GM21367 (cell line): ENCODE results near the gene IGF2R.
"Not testable (repeated sequence)": the region's sequence is repeated elsewhere in the genome, so short reads cannot be mapped to it uniquely, and the experiment has no call there.

Source experiments
- ATAC-seq: cut with Tn5 transposase; IDR thresholded peaks from one replicate; pipeline ENCODE4 v1.9.1; 2021; ENCODE audit not compliant: unreplicated experiment

Gene IGF2R

DNA sequence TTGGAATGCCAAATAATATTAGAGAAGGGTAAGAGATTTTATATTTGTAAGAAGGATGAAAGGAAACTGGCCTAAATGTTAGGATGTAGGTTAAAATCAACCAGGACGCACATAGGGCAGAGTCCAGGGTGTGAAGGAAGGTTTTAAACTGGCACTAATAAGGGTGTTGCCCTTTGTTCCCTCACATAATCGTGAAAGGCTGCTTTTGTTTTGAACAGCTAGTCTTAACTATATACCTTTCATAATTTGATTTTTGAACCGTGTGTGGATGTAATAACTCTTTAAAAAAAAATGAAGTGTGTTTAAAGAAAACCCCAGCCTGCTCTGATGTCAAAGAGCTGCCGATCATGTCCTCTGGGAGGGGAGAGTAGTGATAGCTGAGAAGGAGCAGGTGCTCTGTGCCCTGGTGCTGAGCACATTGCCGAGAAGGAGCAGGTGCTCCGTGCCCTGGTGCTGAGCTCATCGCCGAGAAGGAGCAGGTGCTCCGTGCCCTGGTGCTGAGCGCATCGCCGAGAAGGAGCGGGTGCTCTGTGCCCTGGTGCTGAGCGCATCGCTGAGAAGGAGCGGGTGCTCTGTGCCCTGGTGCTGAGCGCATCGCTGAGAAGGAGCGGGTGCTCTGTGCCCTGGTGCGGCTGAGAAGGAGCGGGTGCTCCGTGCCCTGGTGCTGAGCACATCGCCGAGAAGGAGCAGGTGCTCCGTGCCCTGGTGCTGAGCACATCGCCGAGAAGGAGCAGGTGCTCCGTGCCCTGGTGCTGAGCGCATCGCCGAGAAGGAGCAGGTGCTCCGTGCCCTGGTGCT lies 121.8 kb downstream of the IGF2R start:
- not testable (repeated sequence) for ATAC-seq

DNA sequence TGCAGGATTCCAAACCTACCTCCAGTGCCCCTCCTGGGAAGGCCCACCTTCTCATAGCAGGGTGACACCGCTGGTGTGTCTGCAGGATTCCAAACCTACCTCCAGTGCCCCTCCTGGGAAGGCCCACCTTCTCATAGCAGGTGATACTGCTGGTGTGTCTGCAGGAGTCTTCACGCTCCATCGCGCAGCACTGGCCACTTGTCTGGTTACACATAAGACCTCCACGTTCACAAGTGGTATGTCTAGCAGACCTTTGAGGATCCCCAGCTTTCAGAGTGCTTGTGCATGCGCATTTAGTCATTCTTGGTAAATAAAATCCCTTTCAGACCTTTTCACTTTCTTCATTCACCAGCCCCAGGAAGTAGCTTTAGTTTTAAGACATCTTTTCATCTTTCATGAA lies 123.3 kb downstream of the IGF2R start:
- not testable (repeated sequence) for ATAC-seq

DNA sequence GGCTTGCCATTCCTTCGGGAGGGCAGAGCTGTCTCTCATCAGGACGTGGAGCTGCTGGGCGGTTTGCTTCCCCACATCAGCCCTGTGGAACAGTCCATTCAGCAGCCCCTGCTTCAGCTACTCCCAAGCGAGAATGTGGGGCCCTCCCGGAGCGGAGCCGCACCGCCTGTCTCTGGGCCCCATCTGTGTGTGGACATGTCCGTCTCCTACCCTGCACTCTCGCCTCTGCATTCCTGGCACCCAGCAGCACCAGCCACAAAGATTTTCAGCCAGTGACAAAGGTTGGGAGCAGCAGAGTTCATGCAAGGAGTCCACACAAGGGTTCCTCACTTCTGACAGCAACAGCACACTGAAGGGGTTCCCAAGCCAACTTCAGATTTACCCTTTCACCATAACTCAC lies 123.7 kb downstream of the IGF2R start:
- no peak for ATAC-seq

DNA sequence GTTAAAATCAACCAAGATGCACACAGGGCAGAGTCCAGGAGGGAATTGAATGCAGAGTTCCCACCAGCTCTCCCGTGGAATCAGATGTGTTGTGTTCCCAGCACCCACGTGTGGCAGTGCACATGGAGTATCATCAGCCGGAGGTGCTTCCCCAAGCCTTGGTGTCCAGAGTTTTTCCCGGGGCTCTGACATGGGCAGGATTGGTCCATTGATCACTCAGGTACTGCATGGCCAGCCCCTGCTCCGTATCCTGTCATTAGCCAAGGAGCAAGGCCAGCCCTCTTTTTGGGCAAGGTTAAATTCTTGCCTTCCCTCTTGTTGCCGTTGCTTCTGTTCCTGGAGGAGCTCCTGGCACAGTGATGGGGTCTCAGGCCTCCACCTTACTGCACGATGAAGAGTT lies 124.2 kb downstream of the IGF2R start:
- ATAC-seq, result no peak

DNA sequence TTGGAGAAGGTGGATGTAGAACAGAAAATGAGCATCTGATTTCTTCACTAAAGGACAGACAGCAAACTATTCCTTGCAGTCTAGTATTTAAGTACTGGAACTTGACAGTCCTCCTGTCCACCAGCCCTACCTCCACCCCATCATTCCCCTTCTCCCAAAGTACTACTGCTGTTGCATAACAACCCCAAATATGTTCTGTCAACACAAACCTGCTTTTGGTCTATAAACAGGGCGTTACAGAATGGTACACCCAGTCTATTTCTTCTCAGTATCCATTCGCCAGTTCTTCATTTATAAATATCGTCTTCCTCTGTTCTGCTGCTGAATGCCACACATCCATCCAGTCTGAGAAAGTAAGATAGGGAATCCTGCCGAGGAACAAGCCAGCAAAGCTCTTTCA lies 125.1 kb downstream of the IGF2R start:
- ATAC-seq, result no peak

DNA sequence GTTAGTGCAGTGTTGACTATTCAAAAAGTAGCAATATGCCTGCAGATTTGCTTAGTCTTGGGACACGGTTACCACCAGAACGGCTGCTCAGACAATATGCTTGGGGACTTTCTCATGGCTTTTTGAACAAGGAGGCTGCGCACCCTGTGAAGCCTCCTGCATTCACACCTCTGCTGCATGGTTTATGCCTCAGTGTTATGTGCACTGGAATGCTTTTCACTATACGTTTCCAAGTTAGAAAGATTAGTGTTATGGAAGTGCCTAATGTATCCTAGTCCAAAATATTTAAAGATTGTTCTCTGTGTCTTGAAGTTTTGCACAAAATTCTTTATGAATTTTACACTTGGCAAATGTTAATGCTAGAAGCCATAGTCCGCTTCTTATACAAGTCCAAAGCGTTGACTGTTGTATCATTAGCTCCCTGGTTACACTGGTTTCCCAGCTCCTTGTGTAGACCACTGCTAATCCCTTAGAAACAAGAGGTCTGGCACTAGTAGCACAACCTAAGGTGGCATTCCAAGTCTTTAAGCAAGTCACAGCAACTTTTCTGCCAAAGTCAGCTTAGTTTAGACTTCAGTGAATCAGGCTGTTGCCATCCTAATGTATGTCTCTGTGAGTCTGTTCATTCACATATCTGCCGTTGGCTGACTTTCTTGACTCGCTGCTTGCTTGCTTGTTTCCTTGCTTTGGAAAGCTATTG lies 126.4 kb downstream of the IGF2R start:
- ATAC-seq, result no peak

DNA sequence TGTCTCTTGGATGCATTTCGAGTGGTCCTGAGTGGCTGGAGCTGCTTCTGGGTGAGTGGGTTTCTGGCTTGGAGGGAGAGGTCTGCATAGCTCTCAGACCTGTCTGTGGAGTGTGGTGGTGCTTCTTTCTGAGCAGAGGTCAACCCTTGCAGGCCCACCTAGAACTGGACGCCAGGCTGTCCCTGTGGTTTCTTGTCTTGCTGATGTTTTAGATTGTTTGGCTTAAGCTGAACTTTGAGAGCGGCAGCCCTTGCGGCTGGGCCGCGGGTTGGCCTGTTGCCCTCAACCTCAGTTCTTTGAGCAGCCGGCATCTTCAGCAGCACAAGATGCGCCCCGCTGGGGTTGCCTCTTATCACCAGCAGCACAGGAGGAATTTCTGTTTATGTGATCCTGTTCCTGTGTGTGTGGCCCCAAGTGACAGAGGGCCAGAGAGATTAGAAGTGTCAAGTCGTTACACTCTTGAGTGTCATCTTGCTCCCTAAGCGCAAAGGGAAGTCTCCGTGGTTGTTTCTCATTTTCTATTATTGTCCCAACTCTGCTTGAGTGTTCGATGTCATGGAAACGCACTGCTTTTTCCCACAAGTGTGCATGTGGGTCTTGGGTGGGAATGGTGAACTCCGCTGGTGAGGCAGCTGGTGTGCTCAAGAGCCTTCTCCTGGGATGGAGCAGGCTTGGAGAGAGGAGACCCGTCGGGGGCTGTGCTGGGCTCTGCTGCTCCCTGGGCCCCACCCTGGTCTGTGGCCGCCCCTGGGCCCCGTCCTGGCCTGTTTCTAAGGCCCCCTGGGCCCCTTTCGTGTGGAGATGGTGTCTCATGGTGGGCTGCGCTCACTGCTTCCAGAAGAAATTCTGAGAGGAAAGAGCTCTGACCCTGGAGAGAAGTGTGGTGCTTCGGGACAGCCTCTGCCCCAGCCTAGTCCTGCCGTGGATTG lies 132.7 kb downstream of the IGF2R start:
- no peak for ATAC-seq

DNA sequence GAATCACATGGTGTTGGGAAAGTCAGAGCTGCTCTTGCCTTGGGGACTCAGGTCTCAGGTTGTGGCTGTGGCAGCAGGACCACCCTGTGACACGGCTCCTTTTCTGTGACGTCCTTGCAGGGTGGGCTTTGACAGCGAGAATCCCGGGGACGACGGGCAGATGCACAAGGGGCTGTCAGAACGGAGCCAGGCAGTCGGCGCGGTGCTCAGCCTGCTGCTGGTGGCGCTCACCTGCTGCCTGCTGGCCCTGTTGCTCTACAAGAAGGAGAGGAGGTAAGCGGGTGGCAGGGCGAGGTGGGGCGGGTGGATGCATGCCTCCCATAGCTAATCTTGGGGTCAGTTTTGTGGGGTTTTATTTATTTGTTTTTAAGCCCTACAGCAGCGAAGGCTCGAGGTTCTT lies 133.5 kb downstream of the IGF2R start:
- ATAC-seq, result no peak

DNA sequence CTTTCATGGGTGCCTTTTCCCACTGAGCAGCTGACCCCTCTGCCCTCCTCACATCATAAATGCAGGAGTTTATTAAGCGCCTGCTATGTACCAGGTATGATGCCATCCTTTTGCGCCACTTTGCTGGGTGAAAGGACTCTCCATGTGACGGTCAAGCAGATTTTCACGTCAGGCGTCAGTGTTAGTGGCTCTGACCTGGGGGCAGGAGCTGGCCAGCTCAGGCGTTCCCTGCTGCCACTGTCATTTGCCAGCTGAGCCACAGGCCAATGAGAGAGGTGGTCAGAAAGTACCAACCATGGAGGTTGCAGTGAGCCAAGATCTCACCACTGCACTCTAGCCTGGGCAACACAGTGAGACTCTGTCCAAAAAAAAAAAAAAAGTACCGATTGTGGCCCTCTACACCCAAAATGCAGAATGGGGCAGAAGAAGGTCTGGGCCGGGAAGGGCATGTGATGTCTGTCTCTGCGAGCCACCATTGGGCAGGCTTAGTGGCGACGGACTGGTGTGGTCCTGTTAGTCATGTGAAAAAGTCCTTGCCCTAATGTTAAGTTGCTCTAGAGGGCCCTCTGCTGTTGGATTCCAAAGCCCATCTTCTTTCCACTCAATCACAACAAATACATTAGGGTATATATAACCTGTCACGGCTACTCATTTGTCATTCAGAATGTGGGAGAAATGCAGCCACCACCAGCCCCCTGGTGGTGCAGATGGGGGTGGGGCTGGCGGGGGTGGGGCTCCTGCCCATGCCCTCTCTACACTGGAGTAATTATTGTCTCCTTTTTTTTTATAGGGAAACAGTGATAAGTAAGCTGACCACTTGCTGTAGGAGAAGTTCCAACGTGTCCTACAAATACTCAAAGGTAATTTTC lies 134.3 kb downstream of the IGF2R start:
- no peak for ATAC-seq

DNA sequence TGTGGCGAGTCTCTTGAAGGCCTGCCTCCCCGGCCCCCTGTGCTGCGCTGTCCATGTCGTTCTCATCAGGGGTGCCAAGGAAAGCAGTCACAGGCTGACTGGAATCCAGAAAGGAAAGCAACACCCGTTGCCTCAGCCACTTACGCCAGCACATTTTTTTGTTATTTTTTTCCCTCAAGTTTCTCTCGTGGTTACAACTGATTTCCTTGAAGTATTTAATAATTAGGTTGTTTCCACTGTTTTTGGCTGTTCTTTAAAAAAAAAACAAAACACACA lies 134.9 kb downstream of the IGF2R start:
- ATAC-seq, result no peak

DNA sequence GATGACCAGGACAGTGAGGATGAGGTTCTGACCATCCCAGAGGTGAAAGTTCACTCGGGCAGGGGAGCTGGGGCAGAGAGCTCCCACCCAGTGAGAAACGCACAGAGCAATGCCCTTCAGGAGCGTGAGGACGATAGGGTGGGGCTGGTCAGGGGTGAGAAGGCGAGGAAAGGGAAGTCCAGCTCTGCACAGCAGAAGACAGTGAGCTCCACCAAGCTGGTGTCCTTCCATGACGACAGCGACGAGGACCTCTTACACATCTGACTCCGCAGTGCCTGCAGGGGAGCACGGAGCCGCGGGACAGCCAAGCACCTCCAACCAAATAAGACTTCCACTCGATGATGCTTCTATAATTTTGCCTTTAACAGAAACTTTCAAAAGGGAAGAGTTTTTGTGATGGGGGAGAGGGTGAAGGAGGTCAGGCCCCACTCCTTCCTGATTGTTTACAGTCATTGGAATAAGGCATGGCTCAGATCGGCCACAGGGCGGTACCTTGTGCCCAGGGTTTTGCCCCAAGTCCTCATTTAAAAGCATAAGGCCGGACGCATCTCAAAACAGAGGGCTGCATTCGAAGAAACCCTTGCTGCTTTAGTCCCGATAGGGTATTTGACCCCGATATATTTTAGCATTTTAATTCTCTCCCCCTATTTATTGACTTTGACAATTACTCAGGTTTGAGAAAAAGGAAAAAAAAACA lies 136.1 kb downstream of the IGF2R start:
- no peak for ATAC-seq

DNA sequence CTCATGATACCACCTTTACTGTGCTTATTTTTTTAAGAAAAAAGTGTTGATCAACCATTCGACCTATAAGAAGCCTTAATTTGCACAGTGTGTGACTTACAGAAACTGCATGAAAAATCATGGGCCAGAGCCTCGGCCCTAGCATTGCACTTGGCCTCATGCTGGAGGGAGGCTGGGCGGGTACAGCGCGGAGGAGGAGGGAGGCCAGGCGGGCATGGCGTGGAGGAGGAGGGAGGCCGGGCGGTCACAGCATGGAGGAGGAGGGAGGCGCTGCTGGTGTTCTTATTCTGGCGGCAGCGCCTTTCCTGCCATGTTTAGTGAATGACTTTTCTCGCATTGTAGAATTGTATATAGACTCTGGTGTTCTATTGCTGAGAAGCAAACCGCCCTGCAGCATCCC lies 137.1 kb downstream of the IGF2R start:
- no peak for ATAC-seq

DNA sequence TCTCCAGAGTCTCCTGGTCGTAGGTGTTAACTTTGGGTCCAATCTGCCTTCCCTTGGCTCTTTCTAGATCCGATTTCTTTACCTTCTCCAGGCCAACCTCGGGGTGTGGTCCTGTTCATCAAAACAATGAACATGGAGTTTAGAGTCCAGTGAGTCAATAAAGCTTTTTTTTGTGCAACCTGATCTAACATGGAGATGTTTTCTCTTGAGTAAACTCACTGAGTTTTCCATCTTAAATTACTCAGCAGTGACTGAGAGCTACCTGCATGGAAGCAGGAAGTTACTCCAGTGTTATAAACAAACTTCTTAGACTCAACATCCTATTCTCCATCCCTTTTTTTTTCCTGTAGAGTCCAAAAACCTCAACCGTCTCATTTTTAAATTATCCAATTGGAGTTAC lies 137.8 kb downstream of the IGF2R start:
- no peak for ATAC-seq

DNA sequence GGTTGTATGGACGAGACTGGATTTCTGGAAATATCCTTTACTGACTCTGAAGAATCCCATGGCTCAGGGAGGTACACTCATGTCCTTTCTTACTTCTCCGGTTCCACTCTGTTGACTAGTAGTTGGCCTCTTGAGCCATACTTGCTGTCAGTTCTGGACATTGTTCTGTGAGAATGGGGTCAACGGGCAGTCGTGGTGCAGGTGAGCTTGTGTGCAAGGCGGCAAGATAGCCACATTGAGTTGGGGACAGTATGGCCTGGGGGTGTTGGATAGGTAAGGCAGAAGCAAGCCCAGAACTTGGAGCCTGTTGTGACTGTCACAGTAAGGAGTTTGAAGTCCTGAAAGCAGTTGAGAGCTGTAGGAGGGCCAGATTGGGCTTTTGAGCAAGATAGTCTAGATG lies 139.2 kb downstream of the IGF2R start:
- no peak for ATAC-seq

DNA sequence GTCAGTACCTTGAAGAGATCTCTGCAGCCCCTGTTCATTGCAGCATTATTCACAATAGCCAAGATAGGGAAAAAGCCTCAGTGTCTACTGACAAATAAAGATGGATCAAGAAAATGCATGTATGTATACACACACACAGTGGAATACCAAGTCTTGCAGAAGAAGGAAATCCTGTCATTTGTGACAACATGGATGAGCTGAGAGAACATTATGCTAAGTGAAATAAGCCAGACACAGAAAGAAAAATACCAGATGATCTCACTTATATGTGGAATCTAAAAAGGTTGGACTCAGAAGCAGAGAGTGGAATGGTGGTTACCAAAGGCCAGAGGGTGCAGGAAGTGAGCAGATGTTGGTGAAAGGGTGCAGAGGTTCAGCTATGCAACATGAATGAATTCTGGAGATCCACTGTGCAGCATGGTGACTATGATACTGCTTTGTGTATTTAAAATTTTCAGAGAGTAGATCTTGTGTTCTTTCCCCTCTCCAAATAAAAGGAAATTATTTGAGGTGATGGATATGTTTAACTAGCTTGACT lies 141.8 kb downstream of the IGF2R start:
- ATAC-seq, result no peak

DNA sequence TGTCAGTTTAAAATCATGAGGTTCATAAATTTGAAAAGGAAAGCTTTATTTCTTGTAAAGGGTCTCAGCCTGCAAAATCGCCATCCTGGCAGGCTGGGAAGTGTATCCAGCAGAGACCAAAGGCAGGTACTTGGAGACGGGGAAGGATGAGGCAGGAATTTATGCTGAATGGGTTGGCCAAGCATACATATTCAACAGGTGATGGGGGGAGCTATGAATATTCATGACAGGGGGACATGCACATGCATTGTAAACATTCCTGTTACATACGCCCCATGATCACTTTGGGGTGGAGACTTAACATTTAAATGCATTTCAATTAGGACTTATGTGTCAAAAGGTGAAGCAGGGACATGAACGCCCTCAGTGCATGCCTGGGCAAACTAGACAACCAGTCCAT lies 142.9 kb downstream of the IGF2R start:
- no peak for ATAC-seq

DNA sequence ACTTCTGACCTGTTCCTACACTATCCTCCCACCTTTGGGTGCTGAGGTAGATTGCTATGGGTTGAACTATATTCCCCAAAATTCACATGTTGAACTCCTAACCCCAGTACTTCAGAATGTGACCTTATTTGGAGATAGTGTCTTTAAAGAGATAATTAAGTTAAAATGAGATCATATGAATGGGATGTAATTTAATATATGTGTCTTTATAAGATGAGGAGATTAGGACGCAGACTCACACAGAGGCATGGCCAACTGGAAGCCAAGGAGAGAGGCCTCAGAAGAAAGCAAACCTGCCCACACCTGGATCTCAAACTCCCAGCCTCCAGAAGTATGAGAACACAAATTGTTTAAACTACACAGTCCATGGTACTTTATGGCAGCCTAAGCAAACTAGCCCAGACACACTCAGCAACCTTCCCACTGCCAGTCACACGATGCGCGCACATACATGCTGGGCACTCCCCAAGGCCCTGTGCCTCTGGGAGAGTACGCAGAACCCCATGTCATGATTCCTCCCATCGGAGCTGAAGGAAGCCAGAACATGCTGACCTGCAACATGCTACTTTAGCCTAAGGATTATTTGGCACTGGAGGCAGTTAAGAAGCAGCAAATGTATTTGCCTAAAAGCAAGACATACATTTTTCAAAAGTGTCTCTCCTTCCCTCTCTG lies 143.9 kb downstream of the IGF2R start:
- ATAC-seq, result no peak

DNA sequence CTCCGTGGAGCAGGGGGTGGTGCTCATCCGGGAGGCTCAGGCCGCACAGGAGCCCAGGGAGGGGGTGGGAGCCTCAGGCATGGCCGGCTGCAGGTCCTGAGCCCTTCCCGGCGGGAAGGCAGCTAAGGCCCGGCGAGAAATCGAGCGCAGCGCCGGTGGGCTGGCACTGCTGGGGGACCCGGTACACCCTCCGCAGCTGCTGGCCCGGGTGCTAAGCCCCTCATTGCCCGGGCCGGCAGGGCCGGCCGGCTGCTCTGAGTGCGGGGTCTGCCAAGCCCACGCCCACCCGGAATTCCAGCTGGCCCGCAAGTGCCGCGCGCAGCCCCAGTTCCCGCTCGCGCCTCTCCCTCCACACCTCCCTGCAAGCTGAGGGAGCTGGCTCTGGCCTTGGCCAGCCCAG lies 145.7 kb downstream of the IGF2R start:
- not testable (repeated sequence) for ATAC-seq

DNA sequence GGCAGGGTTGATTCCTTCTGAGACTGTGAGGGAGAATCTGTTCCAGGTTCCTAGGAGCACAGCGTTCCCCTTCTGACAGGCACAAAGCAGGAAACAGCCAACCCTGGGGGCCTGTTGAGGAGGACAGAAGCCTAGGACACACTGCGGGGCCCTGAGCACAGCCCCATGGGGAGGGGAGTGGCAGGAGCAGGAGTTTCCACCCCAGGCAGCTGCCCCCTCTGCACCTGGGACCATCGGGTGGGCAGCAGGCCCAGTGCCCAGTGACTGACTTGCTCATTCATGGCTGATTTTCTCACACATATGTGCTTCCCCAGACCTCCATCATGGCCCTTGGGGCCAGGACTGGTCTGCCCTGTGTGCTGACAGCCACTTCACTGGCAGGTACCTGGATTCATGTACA lies 146.5 kb downstream of the IGF2R start:
- no peak for ATAC-seq
